ENCODE results near the gene ATP8A2. TPM values are rescaled to one million over a fixed set of nuclear protein-coding genes. Genes with fewer than 3 reads are reported as not detected.

The ATP8A2 gene
- polyA plus RNA-seq, 3 donors, result not detected

- peak overlapping the region in 1 of 2 donors; percentile 22 for H3K4me3 Mint-ChIP-seq
- H3K4me1 ChIP-seq (ENCODE audit: control insufficient read depth in 1 of 2, insufficient read depth in 2 of 2, low read length in 2 of 2), result no peaks in the 10 kb centered on the region
- H3K9ac ChIP-seq (ENCODE audit: insufficient read depth, low read length, poor library complexity, severe bottlenecking), result no peak overlapping the region
- no peaks in the 10 kb centered on the region for H3K4me1 Mint-ChIP-seq
- no peaks in the 10 kb centered on the region for H4K20me1 ChIP-seq (ENCODE audit: insufficient read depth, low read length)
- H3K79me2 ChIP-seq (ENCODE audit: insufficient read depth, low read length), result no peaks in the 10 kb centered on the region
- no peaks in the 10 kb centered on the region for H3K27me3 ChIP-seq (ENCODE audit: control insufficient read depth in 2 of 2, insufficient read depth in 2 of 2, low read length in 2 of 2)
- H3K9me3 ChIP-seq (replicated peaks in 1 of 2; ENCODE audit: control insufficient read depth in 1 of 2, insufficient read depth in 1 of 2, low read length in 2 of 2), result peaks cover 0 to 16% of the 10 kb centered on the region in 2 donors
- no peak overlapping the region for H2AFZ ChIP-seq (ENCODE audit: insufficient read depth, low read depth, low read length, poor library complexity, severe bottlenecking)
- no peak for TF ChIP-seq CTCF (IDR thresholded peaks at IDR 0.05)
- H3K27me3 Mint-ChIP-seq (ENCODE audit: low read depth in 3 of 3), result peaks cover 2 to 6% (median 3%) of the 10 kb centered on the region in 3 donors
- no peaks in the 10 kb centered on the region for H3K36me3 ChIP-seq (replicated peaks in 1 of 2; ENCODE audit: control insufficient read depth in 1 of 2, insufficient read depth in 2 of 2, low read length in 2 of 2)
- WGBS (ENCODE audit: insufficient coverage), result 70% methylated on average over 6 of the region's 6 CpGs
- H3K36me3 Mint-ChIP-seq, result no peaks in the 10 kb centered on the region
- H3K27ac Mint-ChIP-seq, result peak overlapping the region in 1 of 7 donors; percentile 44
- no peak overlapping the region for H3K27ac ChIP-seq (ENCODE audit: low read depth in 1 of 2, low read length in 2 of 2)
- no peak for DNase-seq
- peaks cover 15 to 27% (median 22%) of the 10 kb centered on the region in 7 donors for H3K9me3 Mint-ChIP-seq
- intact Hi-C loops (cut with micrococcal nuclease), result no loop called here
- H3K4me2 ChIP-seq (replicated peaks; ENCODE audit: extremely low read depth, low read length, poor library complexity, severe bottlenecking), result no peak overlapping the region
- H3K4me3 ChIP-seq (replicated peaks in 1 of 3; ENCODE audit: low read depth in 2 of 3, low read length in 3 of 3), result no peak overlapping the region
Observed at GRCh38 chr13:25899464-25899863, 527.7 kb downstream of the ATP8A2 start.

GRCh38 chr13:25899952-25900351 is 528.2 kb downstream of the ATP8A2 start:
- H4K20me1 ChIP-seq (ENCODE audit: insufficient read depth, low read length), result no peaks in the 10 kb centered on the region
- no peak overlapping the region for H3K27ac ChIP-seq (ENCODE audit: low read depth in 1 of 2, low read length in 2 of 2)
- TF ChIP-seq CTCF (IDR thresholded peaks at IDR 0.05), result no peak
- no peaks in the 10 kb centered on the region for H3K4me1 ChIP-seq (ENCODE audit: control insufficient read depth in 1 of 2, insufficient read depth in 2 of 2, low read length in 2 of 2)
- peaks cover 0 to 16% of the 10 kb centered on the region in 2 donors for H3K9me3 ChIP-seq (replicated peaks in 1 of 2; ENCODE audit: control insufficient read depth in 1 of 2, insufficient read depth in 1 of 2, low read length in 2 of 2)
- Mint-ChIP-seq H3K4me3 (no peak overlapping the region), H3K27me3 (ENCODE audit: low read depth in 3 of 3) (peaks cover 2 to 6% (median 3%) of the 10 kb centered on the region in 3 donors), H3K36me3 (no peaks in the 10 kb centered on the region), H3K9me3 (peaks cover 15 to 27% (median 22%) of the 10 kb centered on the region in 7 donors), H3K27ac (peak overlapping the region in 1 of 7 donors; percentile 44), H3K4me1 (no peaks in the 10 kb centered on the region)
- H2AFZ ChIP-seq (ENCODE audit: insufficient read depth, low read depth, low read length, poor library complexity, severe bottlenecking), result no peak overlapping the region
- no peaks in the 10 kb centered on the region for H3K79me2 ChIP-seq (ENCODE audit: insufficient read depth, low read length)
- no peak overlapping the region for H3K9ac ChIP-seq (ENCODE audit: insufficient read depth, low read length, poor library complexity, severe bottlenecking)
- no peaks in the 10 kb centered on the region for H3K36me3 ChIP-seq (replicated peaks in 1 of 2; ENCODE audit: control insufficient read depth in 1 of 2, insufficient read depth in 2 of 2, low read length in 2 of 2)
- no peak for DNase-seq
- intact Hi-C loops (cut with micrococcal nuclease), result no loop called here
- 83% methylated on average over 1 of the region's 1 CpG for WGBS (ENCODE audit: insufficient coverage)
- H3K4me2 ChIP-seq (replicated peaks; ENCODE audit: extremely low read depth, low read length, poor library complexity, severe bottlenecking), result no peak overlapping the region
- H3K27me3 ChIP-seq (ENCODE audit: control insufficient read depth in 2 of 2, insufficient read depth in 2 of 2, low read length in 2 of 2), result no peaks in the 10 kb centered on the region
- H3K4me3 ChIP-seq (replicated peaks in 1 of 3; ENCODE audit: low read depth in 2 of 3, low read length in 3 of 3), result no peak overlapping the region

Measured in CD14-positive monocyte (primary cell).